Breast epithelium (tissue), 3 donors: Measurements from ENCODE around the gene CENPP.

Experiments used
- POLR2A ChIP-seq: fragments of 450-650 bp; IDR thresholded peaks from one replicate; pipeline ENCODE4 v1.6.1; 2016; ENCODE audit warnings: antibody characterized with exemption, mild to moderate bottlenecking, moderate library complexity
- POLR2AphosphoS5 ChIP-seq, 3 donors: sonication (generic); formaldehyde crosslinking; IDR thresholded peaks; one replicate each; pipeline ENCODE4 v1.6.1; 2017; ENCODE audit warnings: antibody characterized with exemption in 3 of 3
- TF ChIP-seq, protein P1 (sequence below), 3 donors: fragments of 450-650 bp; IDR thresholded peaks; one replicate each; pipeline ENCODE4 v1.5.1; 2016 to 2017; ENCODE audit warnings: antibody characterized with exemption in 3 of 3, mild to moderate bottlenecking in 3 of 3, moderate library complexity in 3 of 3

- TF ChIP-seq POLR2AphosphoS5 (IDR thresholded peaks at IDR 0.05) (no peak), POLR2A (no peak)
- TF ChIP-seq, protein P1, sequence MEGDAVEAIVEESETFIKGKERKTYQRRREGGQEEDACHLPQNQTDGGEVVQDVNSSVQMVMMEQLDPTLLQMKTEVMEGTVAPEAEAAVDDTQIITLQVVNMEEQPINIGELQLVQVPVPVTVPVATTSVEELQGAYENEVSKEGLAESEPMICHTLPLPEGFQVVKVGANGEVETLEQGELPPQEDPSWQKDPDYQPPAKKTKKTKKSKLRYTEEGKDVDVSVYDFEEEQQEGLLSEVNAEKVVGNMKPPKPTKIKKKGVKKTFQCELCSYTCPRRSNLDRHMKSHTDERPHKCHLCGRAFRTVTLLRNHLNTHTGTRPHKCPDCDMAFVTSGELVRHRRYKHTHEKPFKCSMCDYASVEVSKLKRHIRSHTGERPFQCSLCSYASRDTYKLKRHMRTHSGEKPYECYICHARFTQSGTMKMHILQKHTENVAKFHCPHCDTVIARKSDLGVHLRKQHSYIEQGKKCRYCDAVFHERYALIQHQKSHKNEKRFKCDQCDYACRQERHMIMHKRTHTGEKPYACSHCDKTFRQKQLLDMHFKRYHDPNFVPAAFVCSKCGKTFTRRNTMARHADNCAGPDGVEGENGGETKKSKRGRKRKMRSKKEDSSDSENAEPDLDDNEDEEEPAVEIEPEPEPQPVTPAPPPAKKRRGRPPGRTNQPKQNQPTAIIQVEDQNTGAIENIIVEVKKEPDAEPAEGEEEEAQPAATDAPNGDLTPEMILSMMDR (IDR thresholded peaks at IDR 0.05): no peak
These were observed 322.8 kb downstream of the CENPP start for GRCh38 chr9:92648474-92648971.
